Measurements from ENCODE around the gene PLA2G2D.

GRCh38 chr1:20090641-20091040 lies 28.7 kb downstream of the PLA2G2D start:
- TF ChIP-seq CTCF (IDR thresholded peaks at IDR 0.05) (no peak), EZH2 (IDR thresholded peaks at IDR 0.05) (no peak), EZH2phosphoT487 (IDR thresholded peaks at IDR 0.05) (no peak)
